Uterus (tissue), 2 donors: Measurements from ENCODE around the gene SENP6.
"Not testable (repeated sequence)": the region's sequence is repeated elsewhere in the genome, so short reads cannot be mapped to it uniquely, and the experiment has no call there.

Source experiments
- CTCF ChIP-seq, 4 experiments: fragments of 200-600 bp in 2 of 4; fragments of 450-650 bp in 2 of 4; sonication (generic) in 2 of 4; IDR thresholded peaks; one replicate each; pipeline ENCODE4 v1.5.1; 2016 to 2019; ENCODE audit warnings: antibody characterized with exemption in 4 of 4, mild to moderate bottlenecking in 2 of 4, moderate library complexity in 1 of 4
- POLR2A ChIP-seq, 2 donors: fragments of 450-650 bp; IDR thresholded peaks; one replicate each; pipeline ENCODE4 v1.6.1; 2016; ENCODE audit warnings: antibody characterized with exemption in 2 of 2, mild to moderate bottlenecking in 1 of 2, moderate library complexity in 1 of 2

- not testable (repeated sequence) for TF ChIP-seq CTCF, POLR2A (IDR thresholded peaks at IDR 0.05)
Observed at GRCh38 chr6:75682548-75682947, 80.9 kb downstream of the SENP6 start.
